Large intestine (tissue), 3 donors: ENCODE results near the gene STARD5. TPM values are rescaled to one million over a fixed set of nuclear protein-coding genes. Genes with fewer than 3 reads are reported as not detected.

Experiments
- DNase-seq, 2 donors: peaks; one replicate each; pipeline versions ENCODE4 v3.0.0 to v3.0.0-alpha.2; 2013
- H3K27ac ChIP-seq: one replicate; pipeline ENCODE4 v1.5.1; 2013; ENCODE audit warnings: low read length
- H3K27me3 ChIP-seq: 2 replicates; pipeline ENCODE4 v1.6.1; 2013; ENCODE audit warnings: low read length; ENCODE audit not compliant: control insufficient read depth, insufficient read depth
- H3K36me3 ChIP-seq: 2 replicates; pipeline ENCODE4 v1.6.1; 2013; ENCODE audit warnings: low read length; ENCODE audit not compliant: control insufficient read depth, insufficient read depth
- H3K4me1 ChIP-seq: one replicate; pipeline ENCODE4 v1.6.1; 2013; ENCODE audit warnings: low read length; ENCODE audit not compliant: control insufficient read depth, insufficient read depth
- H3K4me3 ChIP-seq: one replicate; pipeline ENCODE4 v1.5.1; 2013; ENCODE audit warnings: low read length
- H3K9me3 ChIP-seq: one replicate; pipeline ENCODE4 v1.6.1; 2013; ENCODE audit warnings: mild to moderate bottlenecking, low read depth, low read length, moderate library complexity; ENCODE audit not compliant: control insufficient read depth
- WGBS: methylation state at CpG from one replicate; pipeline ENCODE4 v1.1.5; 2013; ENCODE audit warnings: low lambda C conversion rate; ENCODE audit not compliant: insufficient coverage; 5-methylcytosine and 5-hydroxymethylcytosine counted together
- polyA plus RNA-seq: library from polyadenylated mRNA; unstranded; fragments of 120-200 nt; gene quantifications from one replicate; pipeline ENCODE4 v1.2.1, GENCODE V29; 2013

Gene STARD5
- polyA plus RNA-seq, 1 donor: 31.2 TPM

GRCh38 chr15:81302701-81303109, 21.2 kb downstream of the STARD5 start:
- no CpG with 5 or more reads among the region's 6 CpGs for WGBS
- no peaks in the 10 kb centered on the region for H3K9me3 ChIP-seq
- no peaks in the 10 kb centered on the region for H3K4me1 ChIP-seq
- peaks cover 11% of the 10 kb centered on the region for H3K36me3 ChIP-seq
- DNase-seq: no peak
- H3K27me3 ChIP-seq: no peaks in the 10 kb centered on the region
- H3K27ac ChIP-seq: no peak overlapping the region
- H3K4me3 ChIP-seq: no peak overlapping the region

- H3K9me3 ChIP-seq: no peaks in the 10 kb centered on the region
- H3K27ac ChIP-seq: peak overlapping the region; percentile 35
- no peaks in the 10 kb centered on the region for H3K4me1 ChIP-seq
- no peak overlapping the region for H3K4me3 ChIP-seq
- peaks cover 6% of the 10 kb centered on the region for H3K36me3 ChIP-seq
- WGBS: no CpG with 5 or more reads among the region's 5 CpGs
- DNase-seq: no peak
- H3K27me3 ChIP-seq: no peaks in the 10 kb centered on the region
Measured at GRCh38 chr15:81301815-81302399, 22.0 kb downstream of the STARD5 start.

- no peaks in the 10 kb centered on the region for H3K27me3 ChIP-seq
- no peak for DNase-seq
- 83% methylated on average over 1 of the region's 4 CpGs for WGBS
- H3K4me3 ChIP-seq: no peak overlapping the region
- H3K36me3 ChIP-seq: peaks cover 4% of the 10 kb centered on the region
- H3K27ac ChIP-seq: no peak overlapping the region
- no peaks in the 10 kb centered on the region for H3K9me3 ChIP-seq
- no peaks in the 10 kb centered on the region for H3K4me1 ChIP-seq
Measured at GRCh38 chr15:81301385-81301784, 22.6 kb downstream of the STARD5 start.

GRCh38 chr15:81299630-81300273, 24.2 kb downstream of the STARD5 start:
- Histone ChIP-seq H3K27me3 (peaks cover 3% of the 10 kb centered on the region), H3K27ac (no peak overlapping the region), H3K4me3 (no peak overlapping the region), H3K4me1 (no peaks in the 10 kb centered on the region), H3K9me3 (no peaks in the 10 kb centered on the region), H3K36me3 (no peaks in the 10 kb centered on the region)
- DNase-seq: no peak
- WGBS: no CpG with 5 or more reads among the region's 14 CpGs

- no peaks in the 10 kb centered on the region for H3K9me3 ChIP-seq
- H3K4me3 ChIP-seq: no peak overlapping the region
- no peaks in the 10 kb centered on the region for H3K4me1 ChIP-seq
- no CpG with 5 or more reads among the region's 3 CpGs for WGBS
- H3K27ac ChIP-seq: no peak overlapping the region
- no peak for DNase-seq
- H3K36me3 ChIP-seq: no peaks in the 10 kb centered on the region
- H3K27me3 ChIP-seq: peaks cover 3% of the 10 kb centered on the region
Measured at GRCh38 chr15:81299156-81299555, 24.8 kb downstream of the STARD5 start.

GRCh38 chr15:81298611-81299010, 25.3 kb downstream of the STARD5 start:
- Histone ChIP-seq H3K36me3 (no peaks in the 10 kb centered on the region), H3K27ac (no peak overlapping the region), H3K9me3 (no peaks in the 10 kb centered on the region), H3K4me1 (no peaks in the 10 kb centered on the region), H3K27me3 (peaks cover 3% of the 10 kb centered on the region), H3K4me3 (no peak overlapping the region)
- no CpG with 5 or more reads among the region's 6 CpGs for WGBS
- DNase-seq: no peak

- no peaks in the 10 kb centered on the region for H3K9me3 ChIP-seq
- no peaks in the 10 kb centered on the region for H3K4me1 ChIP-seq
- H3K4me3 ChIP-seq: peak overlapping the region; percentile 16
- WGBS: no CpG with 5 or more reads among the region's 4 CpGs
- no peak for DNase-seq
- no peak overlapping the region for H3K27ac ChIP-seq
- H3K27me3 ChIP-seq: peaks cover 3% of the 10 kb centered on the region
- no peaks in the 10 kb centered on the region for H3K36me3 ChIP-seq
Measured at GRCh38 chr15:81297603-81298575, 26.1 kb downstream of the STARD5 start.

- H3K27ac ChIP-seq: no peak overlapping the region
Measured at GRCh38 chr15:81297147-81297572, 26.8 kb downstream of the STARD5 start.

GRCh38 chr15:81296673-81297072, 27.3 kb downstream of the STARD5 start:
- DNase-seq: peak; percentile 26 to 29
- Histone ChIP-seq H3K27ac (peak overlapping the region; percentile 26), H3K4me1 (no peaks in the 10 kb centered on the region)

More at GRCh38 chr15:81297147-81297572, 26.8 kb downstream of the STARD5 start:
- Histone ChIP-seq H3K9me3 (no peaks in the 10 kb centered on the region), H3K36me3 (no peaks in the 10 kb centered on the region), H3K4me3 (peak overlapping the region; percentile 16), H3K27me3 (peaks cover 3% of the 10 kb centered on the region), H3K4me1 (no peaks in the 10 kb centered on the region)
- WGBS: no CpG with 5 or more reads among the region's 3 CpGs
- no peak for DNase-seq

GRCh38 chr15:81296186-81296585, 27.8 kb downstream of the STARD5 start:
- H3K27me3 ChIP-seq: peaks cover 3% of the 10 kb centered on the region
- H3K36me3 ChIP-seq: no peaks in the 10 kb centered on the region
- no peaks in the 10 kb centered on the region for H3K9me3 ChIP-seq
- no peak overlapping the region for H3K4me3 ChIP-seq
- no peak for DNase-seq
- WGBS: 80% methylated on average over 1 of the region's 2 CpGs
- H3K27ac ChIP-seq: peak overlapping the region; percentile 26
- H3K4me1 ChIP-seq: no peaks in the 10 kb centered on the region

More at GRCh38 chr15:81296673-81297072, 27.3 kb downstream of the STARD5 start:
- Histone ChIP-seq H3K4me3 (peak overlapping the region; percentile 16), H3K36me3 (no peaks in the 10 kb centered on the region), H3K9me3 (no peaks in the 10 kb centered on the region), H3K27me3 (peaks cover 3% of the 10 kb centered on the region)
- WGBS: 100% methylated on average over 2 of the region's 11 CpGs
